Body of pancreas (tissue), 4 donors: ENCODE data around the gene SORCS2. TPM values are rescaled to one million over a fixed set of nuclear protein-coding genes. Genes with fewer than 3 reads are reported as not detected.

Source experiments
- ATAC-seq: fragments of 150-250 bp; one replicate; pipeline ENCODE4 v1.9.1; 2016
- DNase-seq, 4 donors: peaks; one replicate each; pipeline ENCODE4 v3.0.0-alpha.2; 2019
- H3K27ac ChIP-seq, 4 donors: fragments of 200-600 bp; sonication (generic); 1 replicate in 3 of 4; 2 replicates in 1 of 4; pipeline versions ENCODE4 v1.5.1 to v1.6.1; 2016 to 2019; ENCODE audit warnings: mild to moderate bottlenecking in 1 of 4, mixed read lengths in 1 of 4, moderate library complexity in 1 of 4
- H3K27me3 ChIP-seq, 2 donors: fragments of 200-600 bp; sonication (generic); one replicate each; pipeline ENCODE4 v1.6.0; 2016; ENCODE audit warnings: mild to moderate bottlenecking in 1 of 2
- H3K36me3 ChIP-seq, 2 donors: fragments of 200-600 bp; sonication (generic); replicated peaks in 1 of 2; 2 replicates each; pipeline ENCODE4 v1.5.1; 2016; ENCODE audit warnings: low read depth in 2 of 2; ENCODE audit not compliant: insufficient read depth in 1 of 2
- H3K4me1 ChIP-seq: fragments of 200-600 bp; sonication (generic); one replicate; pipeline ENCODE4 v1.6.0; 2016
- H3K4me3 ChIP-seq, 2 donors: fragments of 200-600 bp; sonication (generic); 1 replicate in 1 of 2; 2 replicates in 1 of 2; pipeline ENCODE4 v1.5.1; 2016 to 2019
- H3K9me3 ChIP-seq, 3 donors: fragments of 200-600 bp; sonication (generic); 1 replicate in 2 of 3; 2 replicates in 1 of 3; pipeline ENCODE4 v1.5.1; 2016
- POLR2A ChIP-seq, 3 donors: fragments of 450-650 bp; IDR thresholded peaks; one replicate each; pipeline ENCODE4 v1.6.1; 2016; ENCODE audit warnings: antibody characterized with exemption in 3 of 3, mild to moderate bottlenecking in 2 of 3
- WGBS, 2 donors: methylation state at CpG; one replicate each; pipeline ENCODE4 v1.1.5; 2017; 5-methylcytosine and 5-hydroxymethylcytosine counted together
- intact Hi-C: fragments of 100-400 bp; cut with DNase I; formaldehyde crosslinking; loops from one replicate; pipeline ENCODE4 v1.15.1; 2023
- total RNA-seq, 2 donors: library from RNA; depleted of rRNA; stranded (reverse); fragments of >200 nt; gene quantifications; one replicate each; pipeline ENCODE4 v1.1.0, GENCODE V29; 2016
- TF ChIP-seq, protein P1 (sequence below), 7 experiments: fragments of 450-650 bp in 4 of 7; fragments of 200-600 bp in 3 of 7; sonication (generic) in 3 of 7; IDR thresholded peaks; one replicate each; pipeline ENCODE4 v1.5.1; 2016 to 2019; ENCODE audit warnings: antibody characterized with exemption in 7 of 7

Gene SORCS2
- total RNA-seq, 2 donors from 2014 or later = 0.26 to 0.33 TPM

DNA sequence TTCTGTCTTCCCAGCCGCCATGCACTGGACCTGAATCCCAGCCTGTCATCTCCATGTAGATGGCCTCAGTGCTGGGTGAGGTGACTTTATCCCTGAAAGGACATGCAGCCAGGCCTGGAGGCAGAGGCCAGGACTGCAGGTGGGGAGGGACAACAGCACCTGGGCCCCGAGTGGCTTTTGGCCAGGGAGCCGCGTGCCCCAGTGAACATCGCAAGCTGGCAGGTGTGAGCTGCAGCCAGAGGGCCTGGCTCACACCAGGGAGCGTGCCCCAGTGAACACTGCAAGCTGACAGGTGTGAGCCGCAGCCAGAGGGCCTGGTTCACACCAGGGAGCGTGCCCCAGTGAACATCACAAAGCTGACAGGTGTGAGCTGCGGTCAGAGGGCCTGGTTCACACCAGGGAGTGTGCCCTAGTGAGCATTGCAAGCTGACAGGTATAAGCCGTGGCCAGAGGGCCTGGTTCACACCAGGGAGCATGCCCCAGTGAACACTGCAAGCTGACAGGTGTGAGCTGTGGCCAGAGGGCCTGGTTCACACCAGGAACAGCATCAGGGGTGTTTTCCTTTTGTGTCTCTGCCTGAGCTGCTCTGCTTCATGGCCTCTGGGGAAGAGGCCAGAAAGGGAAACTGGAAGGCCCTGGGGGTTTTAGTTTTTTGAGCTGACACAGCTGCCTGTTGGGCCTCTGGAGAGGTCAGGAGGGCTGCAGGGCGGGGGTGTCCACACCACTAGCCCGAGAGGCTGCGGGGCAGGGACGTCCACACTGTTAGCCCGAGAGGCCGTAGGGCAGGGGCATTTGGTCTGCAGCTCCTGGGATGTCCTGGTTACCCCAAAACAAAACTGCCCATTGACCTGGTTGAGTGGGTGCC is 265.1 kb downstream of the SORCS2 start:
- no peak for DNase-seq
- 77 to 85% methylated on average over 6 to 16 of the region's 16 CpGs for WGBS, 2 donors
- no peak for ATAC-seq
- peaks cover 6% of the 10 kb centered on the region for H3K4me1 ChIP-seq
- TF ChIP-seq POLR2A (IDR thresholded peaks at IDR 0.05) = no peak
- H3K9me3 ChIP-seq = no peaks in the 10 kb centered on the region
- H3K36me3 ChIP-seq = no peaks in the 10 kb centered on the region
- H3K27ac ChIP-seq = no peak overlapping the region
- intact Hi-C loops = no loop called here
- H3K4me3 ChIP-seq = no peak overlapping the region
- peaks cover 0 to 4% of the 10 kb centered on the region in 2 donors for H3K27me3 ChIP-seq

DNA sequence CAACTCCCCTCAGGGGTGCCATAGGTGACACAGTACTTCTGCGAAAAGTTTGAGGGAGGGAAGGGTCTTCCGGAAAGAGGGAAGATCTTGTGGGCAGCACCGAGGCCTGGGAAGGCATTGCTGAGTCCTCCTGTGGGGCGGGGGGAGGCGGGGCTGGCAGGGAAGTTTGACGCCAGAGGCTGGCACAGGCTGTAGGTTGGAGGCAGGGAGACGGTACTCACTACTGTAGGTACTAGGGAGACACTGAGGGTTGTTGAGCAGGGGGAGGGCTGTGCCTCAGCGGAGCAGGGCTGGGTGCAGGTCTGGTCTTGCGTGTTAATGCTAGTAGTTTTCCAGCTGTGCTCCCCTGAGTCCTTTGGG is 265.7 kb downstream of the SORCS2 start:
- no peak overlapping the region for H3K27ac ChIP-seq
- peaks cover 8% of the 10 kb centered on the region for H3K4me1 ChIP-seq
- no peaks in the 10 kb centered on the region for H3K9me3 ChIP-seq
- DNase-seq = no peak
- intact Hi-C loops = no loop called here
- ATAC-seq = no peak
- 66 to 75% methylated on average over 9 of the region's 9 CpGs for WGBS, 2 donors
- TF ChIP-seq, protein P1, sequence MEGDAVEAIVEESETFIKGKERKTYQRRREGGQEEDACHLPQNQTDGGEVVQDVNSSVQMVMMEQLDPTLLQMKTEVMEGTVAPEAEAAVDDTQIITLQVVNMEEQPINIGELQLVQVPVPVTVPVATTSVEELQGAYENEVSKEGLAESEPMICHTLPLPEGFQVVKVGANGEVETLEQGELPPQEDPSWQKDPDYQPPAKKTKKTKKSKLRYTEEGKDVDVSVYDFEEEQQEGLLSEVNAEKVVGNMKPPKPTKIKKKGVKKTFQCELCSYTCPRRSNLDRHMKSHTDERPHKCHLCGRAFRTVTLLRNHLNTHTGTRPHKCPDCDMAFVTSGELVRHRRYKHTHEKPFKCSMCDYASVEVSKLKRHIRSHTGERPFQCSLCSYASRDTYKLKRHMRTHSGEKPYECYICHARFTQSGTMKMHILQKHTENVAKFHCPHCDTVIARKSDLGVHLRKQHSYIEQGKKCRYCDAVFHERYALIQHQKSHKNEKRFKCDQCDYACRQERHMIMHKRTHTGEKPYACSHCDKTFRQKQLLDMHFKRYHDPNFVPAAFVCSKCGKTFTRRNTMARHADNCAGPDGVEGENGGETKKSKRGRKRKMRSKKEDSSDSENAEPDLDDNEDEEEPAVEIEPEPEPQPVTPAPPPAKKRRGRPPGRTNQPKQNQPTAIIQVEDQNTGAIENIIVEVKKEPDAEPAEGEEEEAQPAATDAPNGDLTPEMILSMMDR (IDR thresholded peaks at IDR 0.05) = no peak
- H3K27me3 ChIP-seq = peaks cover 0 to 4% of the 10 kb centered on the region in 2 donors
- no peaks in the 10 kb centered on the region for H3K36me3 ChIP-seq
- H3K4me3 ChIP-seq = no peak overlapping the region

DNA sequence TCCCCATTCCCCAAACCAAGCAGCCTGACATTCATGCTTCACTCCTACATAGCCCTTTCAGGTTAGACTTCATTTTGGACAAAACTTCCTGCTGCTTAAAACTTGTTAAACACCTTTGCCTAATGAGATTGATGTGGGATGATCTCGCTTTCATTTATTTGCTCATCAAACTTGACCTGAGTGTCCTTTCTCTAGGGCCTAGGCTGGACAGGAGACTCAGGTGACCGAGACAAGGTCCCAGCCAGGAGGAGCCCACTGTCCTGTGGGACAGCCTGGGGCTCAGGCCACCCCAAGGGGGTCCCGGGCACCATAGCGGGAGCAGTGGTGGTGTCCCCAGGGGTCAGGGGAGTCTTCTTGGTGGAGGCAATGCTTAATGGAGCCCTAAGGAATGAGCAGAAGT is 266.1 kb downstream of the SORCS2 start:
- intact Hi-C loops = no loop called here
- no peak overlapping the region for H3K27ac ChIP-seq
- H3K4me3 ChIP-seq = no peak overlapping the region
- no peaks in the 10 kb centered on the region for H3K36me3 ChIP-seq
- no peak for ATAC-seq
- WGBS, 2 donors = 79 to 85% methylated on average over 3 to 4 of the region's 4 CpGs
- DNase-seq = no peak
- H3K27me3 ChIP-seq = peaks cover 0 to 4% of the 10 kb centered on the region in 2 donors
- no peaks in the 10 kb centered on the region for H3K9me3 ChIP-seq
- H3K4me1 ChIP-seq = peaks cover 8% of the 10 kb centered on the region
- TF ChIP-seq POLR2A (IDR thresholded peaks at IDR 0.05) = no peak
- TF ChIP-seq, protein P1 (IDR thresholded peaks at IDR 0.05) = no peak

DNA sequence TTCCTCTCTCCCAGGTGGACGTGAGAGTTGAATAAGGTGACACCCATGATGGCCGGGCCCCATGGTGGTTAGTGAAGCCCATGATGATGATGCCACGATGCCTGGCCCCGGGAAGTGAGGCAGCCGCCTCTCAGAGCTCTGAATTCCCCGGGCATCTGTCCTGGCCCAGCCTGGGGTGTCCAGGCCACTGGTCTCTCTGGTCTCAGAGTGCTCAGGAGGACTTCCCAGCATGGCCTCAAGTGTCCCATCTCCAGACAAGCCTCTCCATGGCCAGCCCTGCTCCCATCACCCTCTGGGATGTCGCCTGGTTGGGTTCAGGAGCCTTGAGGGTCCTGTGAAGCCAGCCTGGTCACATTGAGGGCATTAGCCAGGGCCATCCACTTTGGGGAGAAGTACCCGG is 267.1 kb downstream of the SORCS2 start:
- ATAC-seq (no peak), DNase-seq (no peak)
- peaks cover 8% of the 10 kb centered on the region for H3K4me1 ChIP-seq
- TF ChIP-seq, protein P1 (IDR thresholded peaks at IDR 0.05) = no peak
- TF ChIP-seq POLR2A (IDR thresholded peaks at IDR 0.05) = no peak
- peaks cover 0 to 4% of the 10 kb centered on the region in 2 donors for H3K27me3 ChIP-seq
- no peaks in the 10 kb centered on the region for H3K9me3 ChIP-seq
- H3K27ac ChIP-seq = no peak overlapping the region
- H3K4me3 ChIP-seq = no peak overlapping the region
- WGBS, 2 donors = 80 to 83% methylated on average over 1 to 8 of the region's 8 CpGs
- H3K36me3 ChIP-seq = no peaks in the 10 kb centered on the region
- intact Hi-C loops = no loop called here

DNA sequence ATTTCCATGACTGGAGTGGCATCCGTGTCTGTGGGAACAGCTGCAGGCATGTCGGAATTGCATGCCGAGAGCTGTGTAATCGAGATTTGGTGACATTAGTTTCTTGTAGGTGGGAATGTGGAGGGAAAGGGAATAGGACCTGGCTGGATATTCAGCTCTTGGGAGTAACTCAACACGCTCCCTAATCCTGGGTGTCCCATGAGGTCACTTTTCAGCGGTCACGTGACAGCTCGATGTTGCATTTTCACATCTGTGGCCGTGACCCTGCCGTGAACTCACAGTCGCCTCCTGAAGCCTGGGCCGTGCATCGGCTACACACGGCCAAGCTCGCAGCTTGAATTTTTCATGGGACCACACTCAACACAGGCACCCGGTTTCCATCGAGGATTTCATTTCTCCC is 268.2 kb downstream of the SORCS2 start:
- intact Hi-C loops = no loop called here
- Histone ChIP-seq H3K4me3 (no peak overlapping the region), H3K27me3 (peaks cover 0 to 4% of the 10 kb centered on the region in 2 donors), H3K9me3 (no peaks in the 10 kb centered on the region), H3K4me1 (peaks cover 8% of the 10 kb centered on the region), H3K27ac (no peak overlapping the region), H3K36me3 (no peaks in the 10 kb centered on the region)
- ATAC-seq = no peak
- DNase-seq = peak in 1 of 4 donors; percentile 7
- no peak for TF ChIP-seq POLR2A (IDR thresholded peaks at IDR 0.05)
- TF ChIP-seq, protein P1 (IDR thresholded peaks at IDR 0.05) = no peak
- WGBS, 2 donors = 36 to 39% methylated on average over 14 to 17 of the region's 17 CpGs
